NB4 (cell line): Measurements from ENCODE around the gene AMPH.

Experiments
- DNase-seq: peaks from one replicate; pipeline ENCODE4 v3.0.0; 2010; ENCODE audit warnings: low read depth
- H3K4me3 ChIP-seq: one replicate; pipeline ENCODE4 v1.5.1; 2011; ENCODE audit warnings: mild to moderate bottlenecking, low read depth, low read length, moderate library complexity
- MYC ChIP-seq: IDR thresholded peaks from 2 replicates; pipeline ENCODE4 v1.6.1; 2011; ENCODE audit warnings: low read depth, low read length
- POLR2A ChIP-seq: IDR thresholded peaks from 2 replicates; pipeline ENCODE4 v1.6.1; 2011; ENCODE audit warnings: mild to moderate bottlenecking; ENCODE audit not compliant: insufficient read length; ENCODE audit errors: extremely low read depth
- TF ChIP-seq, protein P1 (sequence below): IDR thresholded peaks from one replicate; pipeline ENCODE4 v1.5.1; 2012; ENCODE audit warnings: low read depth, low read length
- TF ChIP-seq, protein P2 (sequence below): IDR thresholded peaks from 2 replicates; pipeline ENCODE4 v1.6.1; 2011; ENCODE audit warnings: low read depth, low read length

AMPH gene

DNA sequence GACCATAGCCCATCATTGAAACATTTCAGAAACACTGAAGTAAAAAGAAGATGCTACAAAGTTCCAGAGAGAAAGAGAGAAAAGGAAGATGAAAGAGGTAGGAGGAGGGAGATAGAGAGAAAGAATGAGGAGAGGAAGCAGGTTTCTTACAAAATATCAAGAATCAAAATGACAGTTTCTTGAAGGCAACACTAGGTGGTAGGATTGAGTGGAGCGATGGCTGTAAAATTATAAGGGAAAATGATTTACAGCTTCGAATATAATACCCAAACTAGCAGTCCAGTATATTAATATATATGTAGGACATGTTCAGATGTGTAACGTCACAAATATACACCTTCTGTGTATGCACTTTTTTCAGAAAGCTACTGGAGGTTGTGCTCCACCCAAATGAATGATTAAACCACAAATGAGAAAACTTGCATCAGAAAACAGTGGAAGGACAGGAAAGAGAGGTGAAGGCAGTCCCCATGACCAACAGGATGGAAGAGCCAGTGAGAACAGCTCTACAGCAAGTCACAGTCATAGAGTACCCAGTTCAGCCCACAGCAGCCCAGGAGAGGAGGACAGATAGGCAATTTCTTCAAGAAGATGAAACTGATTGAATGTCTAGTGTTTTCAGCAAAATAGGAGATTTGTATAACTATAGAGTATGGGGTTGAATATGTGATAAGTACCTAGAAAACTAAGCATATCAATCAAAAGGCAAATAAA lies 206.3 kb downstream of the AMPH start:
- no peak for TF ChIP-seq MYC
- TF ChIP-seq, protein P1, sequence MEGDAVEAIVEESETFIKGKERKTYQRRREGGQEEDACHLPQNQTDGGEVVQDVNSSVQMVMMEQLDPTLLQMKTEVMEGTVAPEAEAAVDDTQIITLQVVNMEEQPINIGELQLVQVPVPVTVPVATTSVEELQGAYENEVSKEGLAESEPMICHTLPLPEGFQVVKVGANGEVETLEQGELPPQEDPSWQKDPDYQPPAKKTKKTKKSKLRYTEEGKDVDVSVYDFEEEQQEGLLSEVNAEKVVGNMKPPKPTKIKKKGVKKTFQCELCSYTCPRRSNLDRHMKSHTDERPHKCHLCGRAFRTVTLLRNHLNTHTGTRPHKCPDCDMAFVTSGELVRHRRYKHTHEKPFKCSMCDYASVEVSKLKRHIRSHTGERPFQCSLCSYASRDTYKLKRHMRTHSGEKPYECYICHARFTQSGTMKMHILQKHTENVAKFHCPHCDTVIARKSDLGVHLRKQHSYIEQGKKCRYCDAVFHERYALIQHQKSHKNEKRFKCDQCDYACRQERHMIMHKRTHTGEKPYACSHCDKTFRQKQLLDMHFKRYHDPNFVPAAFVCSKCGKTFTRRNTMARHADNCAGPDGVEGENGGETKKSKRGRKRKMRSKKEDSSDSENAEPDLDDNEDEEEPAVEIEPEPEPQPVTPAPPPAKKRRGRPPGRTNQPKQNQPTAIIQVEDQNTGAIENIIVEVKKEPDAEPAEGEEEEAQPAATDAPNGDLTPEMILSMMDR: peak; percentile 9
- no peak overlapping the region for H3K4me3 ChIP-seq
- DNase-seq: peak; percentile 33

- TF ChIP-seq, protein P2, sequence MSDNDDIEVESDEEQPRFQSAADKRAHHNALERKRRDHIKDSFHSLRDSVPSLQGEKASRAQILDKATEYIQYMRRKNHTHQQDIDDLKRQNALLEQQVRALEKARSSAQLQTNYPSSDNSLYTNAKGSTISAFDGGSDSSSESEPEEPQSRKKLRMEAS: peak; percentile 63
- TF ChIP-seq, protein P1: no peak
- H3K4me3 ChIP-seq: no peak overlapping the region
- peak; percentile 41 for DNase-seq
These were observed 217.4 kb downstream of the AMPH start for GRCh38 chr7:38413784-38414183.

DNA sequence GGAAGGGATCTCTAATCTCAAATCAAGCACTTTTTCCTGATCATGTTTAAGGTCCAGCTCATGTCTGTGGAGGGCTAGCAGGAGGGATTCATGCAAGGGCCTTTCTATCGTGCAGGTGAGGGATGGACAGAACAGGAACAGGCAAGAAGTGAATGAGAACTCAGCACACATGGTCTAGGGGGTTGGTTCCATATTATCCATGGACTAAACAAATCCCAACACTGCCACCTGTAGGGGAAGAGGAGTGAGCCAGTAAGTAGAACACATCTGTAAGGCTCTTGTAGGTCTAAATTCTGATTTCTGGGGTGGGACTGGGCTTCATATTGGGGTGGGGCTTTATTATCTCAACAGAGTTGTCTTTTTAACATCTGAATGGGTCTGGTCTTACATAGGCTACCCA lies 219.8 kb downstream of the AMPH start:
- H3K4me3 ChIP-seq: no peak overlapping the region
- TF ChIP-seq, protein P1: peak; percentile 53
- TF ChIP-seq MYC: no peak
- peak; percentile 64 for DNase-seq

GRCh38 chr7:38410056-38410455 lies 221.1 kb downstream of the AMPH start:
- DNase-seq: no peak
- no peak overlapping the region for H3K4me3 ChIP-seq
- no peak for TF ChIP-seq MYC

DNA sequence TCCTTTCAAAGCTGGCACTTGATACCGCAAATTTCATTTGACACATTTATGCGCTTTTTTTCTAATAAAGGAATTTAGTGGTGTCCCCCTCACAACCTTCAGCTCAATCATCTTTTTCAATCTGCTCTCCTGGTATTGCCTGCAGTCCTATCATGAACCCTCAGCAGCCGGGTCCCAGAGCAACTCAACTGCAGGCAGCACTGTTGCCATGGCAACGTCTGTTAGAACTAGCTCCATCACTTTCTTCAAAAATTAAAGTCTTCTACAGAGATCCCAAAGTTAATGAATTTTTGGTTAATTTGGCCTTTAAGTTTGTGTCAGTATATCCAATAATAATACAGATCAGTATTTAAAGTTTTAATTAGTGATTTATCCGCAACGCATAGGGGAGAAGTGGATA lies 221.6 kb downstream of the AMPH start:
- no peak for DNase-seq
- TF ChIP-seq POLR2A (no peak), MYC (no peak)
- TF ChIP-seq, protein P1: no peak
- TF ChIP-seq, protein P2: no peak
- no peak overlapping the region for H3K4me3 ChIP-seq

- peak; percentile 59 for DNase-seq
- TF ChIP-seq, protein P2: no peak
- TF ChIP-seq MYC (no peak), POLR2A (no peak)
- TF ChIP-seq, protein P1: peak; percentile 99
- no peak overlapping the region for H3K4me3 ChIP-seq
These were observed 232.3 kb downstream of the AMPH start for GRCh38 chr7:38398725-38399321.
